MG63 (cell line): Measurements from ENCODE around the gene TEX53. TPM values are rescaled to one million over a fixed set of nuclear protein-coding genes. Genes with fewer than 3 reads are reported as not detected.

Experiments used
- DNase-seq: peaks from one replicate; pipeline ENCODE4 v3.0.0-alpha.2; 2020
- H3K27me3 ChIP-seq: fragments of 250-450 bp; sonication (Bioruptor Pico); 2 replicates; pipeline ENCODE4 v1.5.1; 2020; ENCODE audit warnings: mild to moderate bottlenecking, moderate library complexity
- H3K36me3 ChIP-seq: fragments of 250-450 bp; sonication (Bioruptor Pico); 2 replicates; pipeline ENCODE4 v1.5.1; 2020; ENCODE audit warnings: mild to moderate bottlenecking, moderate library complexity
- H3K4me3 ChIP-seq: fragments of 250-450 bp; sonication (Bioruptor Pico); 2 replicates; pipeline ENCODE4 v1.5.1; 2020; ENCODE audit warnings: mild to moderate bottlenecking, moderate library complexity
- H3K9me3 ChIP-seq: fragments of 250-450 bp; sonication (Bioruptor Pico); 2 replicates; pipeline ENCODE4 v1.5.1; 2020; ENCODE audit warnings: mild to moderate bottlenecking, moderate library complexity
- total RNA-seq: library from RNA; depleted of rRNA; stranded (reverse); fragments of >200 nt; shearing (Covaris generic); gene quantifications from 2 replicates; pipeline ENCODE4 v1.2.3, GENCODE V29; 2014; ENCODE audit warnings: low replicate concordance

The TEX53 gene
- total RNA-seq, 1 experiment from 2014 or later: not detected

GRCh38 chr9:114664181-114664580 is 6.6 kb upstream of the TEX53 start:
- no peak overlapping the region for H3K4me3 ChIP-seq
- no peaks in the 10 kb centered on the region for H3K27me3 ChIP-seq
- no peak for DNase-seq
- no peaks in the 10 kb centered on the region for H3K36me3 ChIP-seq
- no peaks in the 10 kb centered on the region for H3K9me3 ChIP-seq

GRCh38 chr9:114662081-114662989 is 4.7 kb upstream of the TEX53 start:
- H3K9me3 ChIP-seq: no peaks in the 10 kb centered on the region
- DNase-seq: peak; percentile 25
- no peaks in the 10 kb centered on the region for H3K36me3 ChIP-seq
- H3K4me3 ChIP-seq: no peak overlapping the region
- H3K27me3 ChIP-seq: no peaks in the 10 kb centered on the region

GRCh38 chr9:114656301-114656700 is 1.3 kb downstream of the TEX53 start:
- Histone ChIP-seq H3K36me3 (no peaks in the 10 kb centered on the region), H3K4me3 (no peak overlapping the region), H3K27me3 (no peaks in the 10 kb centered on the region), H3K9me3 (no peaks in the 10 kb centered on the region)
- DNase-seq: no peak

GRCh38 chr9:114655689-114656088 is 1.9 kb downstream of the TEX53 start:
- no peak overlapping the region for H3K4me3 ChIP-seq
- DNase-seq: no peak

GRCh38 chr9:114653556-114654159 is 3.9 kb downstream of the TEX53 start:
- DNase-seq: peak; percentile 42
- Histone ChIP-seq H3K27me3 (no peaks in the 10 kb centered on the region), H3K36me3 (no peaks in the 10 kb centered on the region), H3K9me3 (no peaks in the 10 kb centered on the region), H3K4me3 (no peak overlapping the region)

More at GRCh38 chr9:114655689-114656088, 1.9 kb downstream of the TEX53 start:
- no peaks in the 10 kb centered on the region for H3K9me3 ChIP-seq
- no peaks in the 10 kb centered on the region for H3K36me3 ChIP-seq
- H3K27me3 ChIP-seq: no peaks in the 10 kb centered on the region

- Histone ChIP-seq H3K27me3 (no peaks in the 10 kb centered on the region), H3K9me3 (no peaks in the 10 kb centered on the region), H3K4me3 (no peak overlapping the region), H3K36me3 (no peaks in the 10 kb centered on the region)
- DNase-seq: no peak
Observed at GRCh38 chr9:114652776-114653555, 4.6 kb downstream of the TEX53 start.

- Histone ChIP-seq H3K9me3 (no peaks in the 10 kb centered on the region), H3K27me3 (no peaks in the 10 kb centered on the region), H3K4me3 (no peak overlapping the region), H3K36me3 (peaks cover 6% of the 10 kb centered on the region; the same call in 1 of the 2 replicates)
- DNase-seq: no peak
Observed at GRCh38 chr9:114643896-114644295, 13.7 kb downstream of the TEX53 start.

GRCh38 chr9:114643001-114643400 is 14.6 kb downstream of the TEX53 start:
- Histone ChIP-seq H3K9me3 (no peaks in the 10 kb centered on the region), H3K27me3 (no peaks in the 10 kb centered on the region), H3K4me3 (no peak overlapping the region), H3K36me3 (peaks cover 6% of the 10 kb centered on the region; the same call in 1 of the 2 replicates)
- no peak for DNase-seq

- Histone ChIP-seq H3K27me3 (no peaks in the 10 kb centered on the region), H3K9me3 (no peaks in the 10 kb centered on the region), H3K4me3 (no peak overlapping the region), H3K36me3 (peaks cover 6% of the 10 kb centered on the region; the same call in 1 of the 2 replicates)
- no peak for DNase-seq
Observed at GRCh38 chr9:114641967-114642366, 15.6 kb downstream of the TEX53 start.

GRCh38 chr9:114638404-114638803 is 19.2 kb downstream of the TEX53 start:
- no peaks in the 10 kb centered on the region for H3K9me3 ChIP-seq
- no peaks in the 10 kb centered on the region for H3K27me3 ChIP-seq
- no peaks in the 10 kb centered on the region; the same call in 1 of the 2 replicates for H3K36me3 ChIP-seq
- no peak overlapping the region for H3K4me3 ChIP-seq
- DNase-seq: no peak

GRCh38 chr9:114634387-114634786 is 23.2 kb downstream of the TEX53 start:
- Histone ChIP-seq H3K9me3 (no peaks in the 10 kb centered on the region), H3K27me3 (no peaks in the 10 kb centered on the region), H3K36me3 (no peaks in the 10 kb centered on the region; the same call in 1 of the 2 replicates), H3K4me3 (no peak overlapping the region)
- no peak for DNase-seq

GRCh38 chr9:114633438-114634089 is 24.0 kb downstream of the TEX53 start:
- H3K27me3 ChIP-seq: no peaks in the 10 kb centered on the region
- DNase-seq: no peak
- H3K36me3 ChIP-seq: no peaks in the 10 kb centered on the region; the same call in 1 of the 2 replicates
- no peak overlapping the region for H3K4me3 ChIP-seq
- no peaks in the 10 kb centered on the region for H3K9me3 ChIP-seq

- Histone ChIP-seq H3K4me3 (no peak overlapping the region), H3K27me3 (no peaks in the 10 kb centered on the region), H3K9me3 (no peaks in the 10 kb centered on the region), H3K36me3 (no peaks in the 10 kb centered on the region)
- no peak for DNase-seq
Observed at GRCh38 chr9:114631166-114631565, 26.4 kb downstream of the TEX53 start.

- Histone ChIP-seq H3K36me3 (no peaks in the 10 kb centered on the region), H3K4me3 (no peak overlapping the region), H3K9me3 (no peaks in the 10 kb centered on the region), H3K27me3 (no peaks in the 10 kb centered on the region)
- no peak for DNase-seq
Observed at GRCh38 chr9:114629563-114630090, 28.0 kb downstream of the TEX53 start.

GRCh38 chr9:114627553-114627952 is 30.1 kb downstream of the TEX53 start:
- no peaks in the 10 kb centered on the region for H3K9me3 ChIP-seq
- DNase-seq: no peak
- no peak overlapping the region for H3K4me3 ChIP-seq
- H3K27me3 ChIP-seq: no peaks in the 10 kb centered on the region
- no peaks in the 10 kb centered on the region; the same call in 1 of the 2 replicates for H3K36me3 ChIP-seq

- Histone ChIP-seq H3K36me3 (no peaks in the 10 kb centered on the region; the same call in 1 of the 2 replicates), H3K9me3 (no peaks in the 10 kb centered on the region), H3K27me3 (no peaks in the 10 kb centered on the region), H3K4me3 (no peak overlapping the region)
- no peak for DNase-seq
Observed at GRCh38 chr9:114626415-114627020, 31.1 kb downstream of the TEX53 start.
